GM12874 (cell line): ENCODE data around the gene CDIP1.

Experiments
- TF ChIP-seq, protein P1 (sequence below): IDR thresholded peaks from 2 replicates; pipeline ENCODE4 v1.5.1; 2011; ENCODE audit warnings: low read depth, mild to moderate bottlenecking, control low read depth, low read length, moderate library complexity; ENCODE audit not compliant: insufficient read depth

The CDIP1 gene

DNA sequence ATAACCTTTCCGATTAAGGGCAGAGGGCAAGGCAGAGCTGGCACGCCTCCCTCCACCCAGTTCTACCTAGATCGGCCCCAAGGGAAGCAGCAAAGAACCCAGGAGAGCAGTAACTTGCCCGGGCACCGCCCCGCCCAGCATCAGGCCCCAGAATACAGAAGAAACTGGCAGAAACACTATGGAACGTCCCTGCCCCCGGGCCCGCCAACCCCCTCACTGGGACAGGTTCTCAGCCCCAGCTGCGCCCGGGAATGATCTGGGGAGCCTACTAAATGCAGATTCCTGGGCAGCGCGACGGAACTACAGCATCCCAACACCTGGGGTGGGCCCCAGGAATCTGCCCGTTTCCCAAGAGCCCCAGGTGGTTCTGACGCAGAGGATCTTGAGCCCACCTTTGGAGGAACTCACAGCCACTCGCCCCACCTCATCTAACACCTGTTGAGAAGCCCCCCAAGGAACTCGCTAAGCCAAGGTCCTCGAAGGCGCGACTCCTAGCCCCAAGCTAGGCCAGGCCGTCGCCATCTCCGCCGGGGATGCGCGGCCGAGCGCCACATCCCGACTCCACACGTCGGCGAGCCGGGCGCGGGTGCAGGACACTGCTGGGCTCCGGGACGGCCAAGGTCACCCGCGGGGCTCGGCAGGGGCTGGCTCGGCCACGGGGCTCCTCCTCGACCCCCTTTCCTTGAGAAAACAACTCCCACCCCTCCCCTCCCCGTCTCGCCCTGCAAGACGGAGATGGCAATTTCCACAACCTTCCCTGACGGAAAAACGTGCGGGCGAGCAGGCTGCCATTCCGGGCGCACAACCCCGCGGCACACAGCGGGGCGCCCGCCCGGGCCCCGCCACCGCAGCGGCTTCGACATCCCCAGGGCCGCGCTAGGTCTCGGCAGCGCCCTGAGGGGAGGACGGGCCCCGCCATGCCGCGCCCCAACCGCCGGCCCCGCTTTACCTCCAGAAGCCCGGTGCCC, 913 bp downstream of the CDIP1 start:
- TF ChIP-seq, protein P1, sequence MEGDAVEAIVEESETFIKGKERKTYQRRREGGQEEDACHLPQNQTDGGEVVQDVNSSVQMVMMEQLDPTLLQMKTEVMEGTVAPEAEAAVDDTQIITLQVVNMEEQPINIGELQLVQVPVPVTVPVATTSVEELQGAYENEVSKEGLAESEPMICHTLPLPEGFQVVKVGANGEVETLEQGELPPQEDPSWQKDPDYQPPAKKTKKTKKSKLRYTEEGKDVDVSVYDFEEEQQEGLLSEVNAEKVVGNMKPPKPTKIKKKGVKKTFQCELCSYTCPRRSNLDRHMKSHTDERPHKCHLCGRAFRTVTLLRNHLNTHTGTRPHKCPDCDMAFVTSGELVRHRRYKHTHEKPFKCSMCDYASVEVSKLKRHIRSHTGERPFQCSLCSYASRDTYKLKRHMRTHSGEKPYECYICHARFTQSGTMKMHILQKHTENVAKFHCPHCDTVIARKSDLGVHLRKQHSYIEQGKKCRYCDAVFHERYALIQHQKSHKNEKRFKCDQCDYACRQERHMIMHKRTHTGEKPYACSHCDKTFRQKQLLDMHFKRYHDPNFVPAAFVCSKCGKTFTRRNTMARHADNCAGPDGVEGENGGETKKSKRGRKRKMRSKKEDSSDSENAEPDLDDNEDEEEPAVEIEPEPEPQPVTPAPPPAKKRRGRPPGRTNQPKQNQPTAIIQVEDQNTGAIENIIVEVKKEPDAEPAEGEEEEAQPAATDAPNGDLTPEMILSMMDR: no peak

DNA sequence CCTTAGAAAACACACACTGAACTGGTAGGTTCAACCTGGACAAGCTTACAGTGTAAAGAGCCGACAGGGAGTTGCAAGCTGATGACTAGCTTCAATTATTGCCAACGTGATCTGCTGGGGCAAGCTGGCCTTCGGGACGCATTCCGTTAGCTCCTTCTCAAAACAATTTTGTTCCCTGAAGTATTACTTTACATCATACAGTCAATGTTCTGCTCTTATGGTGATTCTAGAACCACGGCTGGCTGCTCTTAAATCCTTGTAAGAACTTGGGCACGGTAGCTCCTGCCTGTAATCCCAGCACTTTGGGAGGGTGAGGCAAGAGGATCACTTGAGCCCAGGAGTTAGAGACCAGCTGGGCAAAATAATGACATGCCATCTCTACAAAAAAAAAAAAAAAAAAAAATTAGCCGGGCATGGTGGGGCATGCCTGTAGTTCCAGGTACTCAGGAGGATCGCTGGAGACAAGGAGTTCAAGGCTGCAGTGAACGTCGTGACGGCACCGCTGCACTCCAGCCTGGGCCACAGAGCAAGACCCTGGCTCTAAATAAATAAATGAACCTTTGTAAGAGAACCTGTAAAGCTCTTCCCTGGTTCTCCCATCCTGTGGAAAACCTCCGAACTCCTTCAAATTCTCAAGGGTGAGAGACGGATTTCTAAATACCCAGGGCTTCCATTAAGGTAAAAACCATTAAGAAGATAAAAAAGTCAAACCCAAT, 2.0 kb downstream of the CDIP1 start:
- TF ChIP-seq, protein P1: no peak

DNA sequence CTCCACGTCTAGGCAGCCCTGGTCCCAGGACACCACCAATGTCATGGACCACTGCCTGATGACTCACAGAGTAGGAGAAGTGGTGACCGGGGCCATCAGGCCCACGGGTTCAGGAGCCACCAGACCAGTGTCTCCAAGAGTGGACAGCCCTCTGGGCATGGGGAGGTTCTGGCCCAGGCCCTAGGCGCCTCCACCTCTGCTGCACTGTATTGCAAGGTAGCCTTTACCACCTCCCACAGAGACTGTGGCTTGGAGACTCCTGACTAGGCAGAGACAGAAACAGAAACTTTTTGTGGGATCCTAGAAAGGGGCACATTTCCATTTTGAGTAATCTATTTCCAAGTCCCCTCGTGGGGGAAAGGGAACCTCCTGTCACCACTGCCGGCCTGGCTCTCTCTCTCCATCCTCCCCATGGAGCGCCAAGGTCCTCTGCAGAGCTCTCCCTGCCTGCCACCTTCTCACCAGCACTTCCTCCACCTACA, 2.9 kb downstream of the CDIP1 start:
- TF ChIP-seq, protein P1: no peak

DNA sequence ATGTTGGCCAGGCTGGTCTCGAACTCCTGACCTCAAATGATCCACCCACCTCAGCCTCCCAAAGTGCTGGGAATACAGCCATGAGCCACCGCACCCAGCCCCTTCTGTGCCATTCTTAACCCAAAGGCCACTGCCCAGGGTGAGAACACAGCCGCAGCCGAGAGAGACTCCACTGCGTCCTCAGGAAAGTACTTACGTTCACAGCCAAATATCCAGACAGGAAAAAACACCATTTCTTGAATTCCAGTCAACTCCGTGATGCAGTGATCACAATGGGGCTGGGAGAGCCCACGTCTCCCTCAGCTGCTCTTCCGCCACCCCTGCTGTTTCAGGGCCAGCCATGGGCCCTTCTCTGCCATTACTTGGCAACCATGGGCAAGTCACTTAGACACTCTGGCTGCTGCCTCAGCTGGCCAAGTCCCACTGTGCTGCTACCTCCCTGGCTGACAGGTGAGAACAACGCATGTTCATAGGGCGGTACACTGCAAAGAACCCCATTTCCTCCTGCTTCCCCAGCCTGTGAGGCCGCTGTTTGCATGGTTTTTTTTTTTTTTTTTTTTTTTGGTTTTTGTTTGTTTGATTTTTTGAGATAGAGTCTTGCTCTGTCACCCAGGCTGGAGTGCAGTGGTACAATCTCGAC, 4.3 kb downstream of the CDIP1 start:
- TF ChIP-seq, protein P1: no peak

DNA sequence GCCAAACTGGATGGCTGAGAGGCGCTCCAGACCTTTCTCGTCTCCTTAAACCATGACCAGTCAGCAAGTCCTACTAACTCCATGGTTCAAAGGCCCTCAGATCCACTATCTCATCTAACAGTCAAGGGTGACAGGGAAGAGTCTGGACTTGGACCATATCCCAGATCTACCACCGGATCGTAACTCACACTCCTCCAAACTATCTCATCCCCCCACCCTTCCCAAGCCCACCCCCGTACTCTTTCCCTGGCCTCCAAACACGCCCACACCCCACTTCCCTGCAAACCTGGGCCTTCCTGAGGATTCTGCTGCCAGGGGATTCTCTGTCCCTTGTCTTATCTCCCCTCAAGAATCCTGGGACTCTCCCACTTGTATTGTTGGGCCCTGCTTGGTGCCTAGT, 5.1 kb downstream of the CDIP1 start:
- TF ChIP-seq, protein P1: no peak

DNA sequence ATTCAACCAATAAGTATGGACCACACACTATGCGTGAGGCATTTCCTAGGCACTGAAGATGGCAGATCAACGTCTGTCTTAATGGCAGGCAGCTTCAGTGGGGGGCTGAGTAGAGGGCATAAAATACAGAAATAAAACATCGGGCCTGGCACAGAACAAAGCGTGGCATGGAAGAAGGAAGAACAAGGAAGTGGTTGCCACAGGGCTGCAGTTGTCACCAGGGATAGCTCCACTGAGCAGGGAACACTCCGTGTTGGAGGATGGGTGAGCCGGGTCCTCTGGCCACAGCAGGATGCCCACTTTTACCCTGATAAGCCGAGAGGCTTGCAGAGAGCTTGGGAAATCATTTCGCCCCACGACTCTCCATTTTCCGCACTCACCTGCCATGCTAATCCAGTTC, 6.3 kb downstream of the CDIP1 start:
- TF ChIP-seq, protein P1: no peak

DNA sequence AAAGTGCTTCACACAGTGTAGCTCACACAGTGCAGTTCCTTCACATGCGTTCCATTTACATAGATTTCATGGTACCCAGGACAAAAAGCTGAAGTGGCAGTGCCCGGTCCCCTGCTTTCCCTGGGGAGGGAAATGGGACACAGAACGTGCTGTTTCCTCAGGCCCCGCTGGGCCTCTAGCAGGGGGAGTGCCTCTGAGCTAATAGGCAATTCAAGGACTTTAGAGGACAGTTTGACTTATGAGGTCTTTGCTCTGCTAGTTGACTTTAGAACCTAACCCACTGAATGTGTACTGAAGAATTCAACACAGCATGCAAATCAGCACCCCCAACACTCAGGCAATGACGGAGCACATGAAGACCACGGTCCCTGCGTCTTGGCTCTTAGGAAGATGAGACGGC, 6.8 kb downstream of the CDIP1 start:
- TF ChIP-seq, protein P1: no peak
